ENCODE data around the gene WWTR1. TPM values are rescaled to one million over a fixed set of nuclear protein-coding genes. Genes with fewer than 3 reads are reported as not detected.

Gene WWTR1
- total RNA-seq, 3 donors from 2014 or later = 11.6 to 217 (median 20.7) TPM

- ATAC-seq = peak; percentile 31
Measured at GRCh38 chr3:149621218-149622005, 36.4 kb downstream of the WWTR1 start.

GRCh38 chr3:149620291-149621020, 37.4 kb downstream of the WWTR1 start:
- DNase-seq = no peak
- H3K4me1 ChIP-seq (ENCODE audit: low read depth) = no peaks in the 10 kb centered on the region
- no peak overlapping the region for H3K4me3 ChIP-seq
- ATAC-seq = no peak
- intact Hi-C loops (cut with DNase I, micrococcal nuclease) = no loop called here
- H3K9me3 ChIP-seq = no peaks in the 10 kb centered on the region
- TF ChIP-seq CTCF (IDR thresholded peaks at IDR 0.05) = no peak
- no peaks in the 10 kb centered on the region for H3K36me3 ChIP-seq (ENCODE audit: low read depth)

More at GRCh38 chr3:149621218-149622005, 36.4 kb downstream of the WWTR1 start:
- no peaks in the 10 kb centered on the region for H3K36me3 ChIP-seq (ENCODE audit: low read depth)
- no peaks in the 10 kb centered on the region for H3K9me3 ChIP-seq
- H3K4me1 ChIP-seq (ENCODE audit: low read depth) = no peaks in the 10 kb centered on the region
- no peak overlapping the region for H3K4me3 ChIP-seq
- intact Hi-C loops (cut with DNase I, micrococcal nuclease) = no loop called here
- DNase-seq = peak in 1 of 3 donors; percentile 14
- TF ChIP-seq CTCF (IDR thresholded peaks at IDR 0.05) = no peak

- H3K9me3 ChIP-seq = no peaks in the 10 kb centered on the region
- DNase-seq = no peak
- no peak for ATAC-seq
- TF ChIP-seq CTCF (IDR thresholded peaks at IDR 0.05) = no peak
- no peaks in the 10 kb centered on the region for H3K36me3 ChIP-seq (ENCODE audit: low read depth)
- H3K4me3 ChIP-seq = no peak overlapping the region
- intact Hi-C loops (cut with DNase I, micrococcal nuclease) = no loop called here
- H3K4me1 ChIP-seq (ENCODE audit: low read depth) = no peaks in the 10 kb centered on the region
Measured at GRCh38 chr3:149619136-149619535, 38.7 kb downstream of the WWTR1 start.

- DNase-seq (no peak), ATAC-seq (no peak)
- no peaks in the 10 kb centered on the region for H3K9me3 ChIP-seq
- intact Hi-C loops (cut with DNase I, micrococcal nuclease) = no loop called here
- H3K4me1 ChIP-seq (ENCODE audit: low read depth) = no peaks in the 10 kb centered on the region
- H3K36me3 ChIP-seq (ENCODE audit: low read depth) = no peaks in the 10 kb centered on the region
- no peak overlapping the region for H3K4me3 ChIP-seq
- no peak for TF ChIP-seq CTCF (IDR thresholded peaks at IDR 0.05)
Measured at GRCh38 chr3:149618151-149619123, 39.4 kb downstream of the WWTR1 start.

GRCh38 chr3:149615731-149616221, 42.0 kb downstream of the WWTR1 start:
- Histone ChIP-seq H3K4me1 (ENCODE audit: low read depth) (no peaks in the 10 kb centered on the region), H3K36me3 (ENCODE audit: low read depth) (no peaks in the 10 kb centered on the region)
- intact Hi-C loops (cut with DNase I, micrococcal nuclease) = no loop called here

More at GRCh38 chr3:149615731-149616221, 42.0 kb downstream of the WWTR1 start:
- no peak for ATAC-seq
- TF ChIP-seq CTCF (IDR thresholded peaks at IDR 0.05) = no peak
- DNase-seq = no peak
- Histone ChIP-seq H3K4me3 (no peak overlapping the region), H3K9me3 (no peaks in the 10 kb centered on the region)

Data from mucosa of descending colon (tissue), 3 donors.